Panc1 (cell line): ENCODE results near the gene MTHFD1L. TPM values are rescaled to one million over a fixed set of nuclear protein-coding genes. Genes with fewer than 3 reads are reported as not detected.

ENCODE experiments used
- ATAC-seq: fragments of 200-7000 bp; cut with Tn5 transposase; 2 replicates; pipeline ENCODE4 v1.9.1; 2020; ENCODE audit warnings: mild to moderate bottlenecking, moderate library complexity
- BruUV-seq: library from RNA; stranded (reverse); fragments of 400-500 nt; replicated peaks from 2 replicates; lab custom pipeline; 2021; lab: Mats Ljungman, UMichigan
- CTCF ChIA-PET: fragments of 300-600 bp; sonication (Branson Sonifier 250); formaldehyde crosslinking; loops from one replicate; lab custom pipeline; 2022; ENCODE audit warnings: antibody characterized with exemption; lab: Charles Lee
- POLR2A ChIA-PET: fragments of 300-600 bp; sonication (Branson Sonifier 250); formaldehyde crosslinking; loops from one replicate; lab custom pipeline; 2022; ENCODE audit warnings: antibody characterized with exemption; lab: Charles Lee
- DNase-seq: peaks from one replicate; pipeline ENCODE4 v3.0.0-alpha.2; 2010; ENCODE audit warnings: low read depth, low spot score
- H3K27ac ChIP-seq: 2 replicates; pipeline ENCODE4 v1.5.1; 2011; ENCODE audit warnings: mild to moderate bottlenecking, low read length, inconsistent platforms
- H3K27me3 ChIP-seq: fragments of 200-500 bp; sonication (Bioruptor generic); 2 replicates; pipeline ENCODE4 v1.6.0; 2014; ENCODE audit warnings: low read length, inconsistent platforms; ENCODE audit not compliant: control insufficient read depth, insufficient read depth
- H3K36me3 ChIP-seq: fragments of 200-500 bp; sonication (Bioruptor generic); 2 replicates; pipeline ENCODE4 v1.5.1; 2014; ENCODE audit warnings: inconsistent platforms, mild to moderate bottlenecking, low read length, moderate library complexity; ENCODE audit not compliant: control insufficient read depth, insufficient read depth
- H3K4me1 ChIP-seq: 2 replicates; pipeline ENCODE4 v1.5.1; 2011; ENCODE audit warnings: inconsistent platforms, mild to moderate bottlenecking, low read length, moderate library complexity; ENCODE audit not compliant: control insufficient read depth, insufficient read depth
- H3K4me3 ChIP-seq, 2 experiments: 2 replicates each; pipeline ENCODE4 v1.5.1; 2011 to 2012; ENCODE audit warnings: low read depth in 2 of 2, low read length in 2 of 2, mild to moderate bottlenecking in 2 of 2, inconsistent platforms in 1 of 2, moderate library complexity in 1 of 2
- H3K9me3 ChIP-seq: fragments of 200-500 bp; sonication (Bioruptor generic); 2 replicates; pipeline ENCODE4 v1.5.1; 2014; ENCODE audit warnings: low read depth, mild to moderate bottlenecking, inconsistent platforms, low read length, moderate library complexity; ENCODE audit not compliant: control insufficient read depth, insufficient read depth
- CTCF ChIP-seq: fragments of 450-650 bp; IDR thresholded peaks from 2 replicates; pipeline ENCODE4 v1.5.1; 2017; ENCODE audit warnings: mild to moderate bottlenecking
- POLR2AphosphoS5 ChIP-seq: IDR thresholded peaks from 2 replicates; pipeline ENCODE4 v1.6.1; 2012; ENCODE audit warnings: mild to moderate bottlenecking, low read depth, low read length, moderate library complexity
- REST ChIP-seq, 2 experiments: IDR thresholded peaks; 2 replicates each; pipeline ENCODE4 v1.6.1; 2011 to 2012; ENCODE audit warnings: low read depth in 2 of 2, control low read depth in 1 of 2, low read length in 1 of 2, mild to moderate bottlenecking in 1 of 2, moderate library complexity in 1 of 2; ENCODE audit not compliant: insufficient read depth in 1 of 2
- SIN3A ChIP-seq: IDR thresholded peaks from 2 replicates; pipeline ENCODE4 v1.6.1; 2012; ENCODE audit warnings: low read depth, mild to moderate bottlenecking, low read length, moderate library complexity, borderline replicate concordance; ENCODE audit not compliant: insufficient read depth
- TCF7L2 ChIP-seq: IDR thresholded peaks from 2 replicates; pipeline ENCODE4 v1.6.1; 2011; ENCODE audit warnings: mild to moderate bottlenecking, low read depth, low read length, inconsistent platforms
- in situ Hi-C: cut with HindIII; loops from 2 replicates; pipeline ENCODE4 v1.10.0; 2016; ENCODE audit warnings: low sequenced_read_pairs, low pct_unique_long_range_greater_than_20kb
- intact Hi-C: fragments of 100-400 bp; cut with micrococcal nuclease; formaldehyde crosslinking; loops from one replicate; pipeline ENCODE4 v1.10.0; 2022; ENCODE audit not compliant: unreplicated experiment
- total RNA-seq: library from RNA; stranded (reverse); gene quantifications from one replicate; pipeline ENCODE4 v1.2.1, GENCODE V29; 2021; ENCODE audit not compliant: unreplicated experiment

Gene MTHFD1L
- total RNA-seq, 1 experiment from 2014 or later: 76.2 TPM

GRCh38 chr6:151147118-151147832, 281.8 kb downstream of the MTHFD1L start:
- Histone ChIP-seq H3K36me3 (no peaks in the 10 kb centered on the region), H3K27ac (no peak overlapping the region), H3K4me3 (no peak overlapping the region), H3K4me1 (no peaks in the 10 kb centered on the region), H3K9me3 (no peaks in the 10 kb centered on the region), H3K27me3 (no peaks in the 10 kb centered on the region)
- in situ Hi-C loops (no loop called here), intact Hi-C loops (no loop called here)
- BruUV-seq: no TSS peak
- TF ChIP-seq CTCF (no peak), TCF7L2 (no peak), POLR2AphosphoS5 (no peak), SIN3A (no peak), REST (IDR thresholded peaks at IDR 0.05; ENCODE audit: insufficient read depth in 1 of 2, low read depth in 2 of 2, low read length in 1 of 2) (no peak)
- DNase-seq (no peak), ATAC-seq (no peak)
- ChIA-PET POLR2A (interaction anchor here (0.6 kb wide), 1 partner anchor 37 kb away, joined by 6 read pairs; no protein-coding TSS in a partner anchor), CTCF (no interaction called here)

GRCh38 chr6:151148111-151148510, 282.6 kb downstream of the MTHFD1L start:
- no peak overlapping the region for H3K4me3 ChIP-seq
- intact Hi-C loops: no loop called here
- H3K27me3 ChIP-seq: no peaks in the 10 kb centered on the region
- in situ Hi-C loops: no loop called here
- H3K4me1 ChIP-seq: no peaks in the 10 kb centered on the region
- no TSS peak for BruUV-seq
- ChIA-PET POLR2A (no interaction called here), CTCF (no interaction called here)
- TF ChIP-seq SIN3A: no peak
- no peak for TF ChIP-seq REST (IDR thresholded peaks at IDR 0.05; ENCODE audit: insufficient read depth in 1 of 2, low read depth in 2 of 2, low read length in 1 of 2)
- no peak for TF ChIP-seq POLR2AphosphoS5
- TF ChIP-seq TCF7L2: no peak
- no peak for TF ChIP-seq CTCF
- no peak overlapping the region for H3K27ac ChIP-seq
- H3K9me3 ChIP-seq: no peaks in the 10 kb centered on the region
- H3K36me3 ChIP-seq: no peaks in the 10 kb centered on the region
- ATAC-seq (peak; percentile 57), DNase-seq (no peak)
